ENCODE measurements around the gene NUMBL. TPM values are rescaled to one million over a fixed set of nuclear protein-coding genes. Genes with fewer than 3 reads are reported as not detected.

Gene NUMBL
- total and polyA plus RNA-seq, 2 of the 8 experiments (the other 6 are each of a cell fraction or from before 2014, with no cell fraction given) = 13.5 to 24.8 TPM

- no peak overlapping the region for H2AFZ ChIP-seq (ENCODE audit: low read length)
- H3K4ac ChIP-seq (replicated peaks; ENCODE audit: insufficient read length, low read depth, low read length) = no peak overlapping the region
- H3K79me2 ChIP-seq (ENCODE audit: control insufficient read depth in 1 of 2, insufficient read depth in 2 of 2, low read length in 2 of 2) = no peaks in the 10 kb centered on the region
- no peaks in the 10 kb centered on the region for H3K79me1 ChIP-seq (ENCODE audit: low read depth, low read length)
- H3K56ac ChIP-seq (replicated peaks; ENCODE audit: insufficient read length, low read depth, low read length) = no peak overlapping the region
- FAIRE-seq (no peak), DNase-seq (ENCODE audit: low read depth in 1 of 2, low spot score in 2 of 2) (no peak)
- H3K27ac ChIP-seq (ENCODE audit: low read depth, low read length) = no peak overlapping the region
- no peak overlapping the region; the same call in 1 of the 2 replicates for H4K8ac ChIP-seq (ENCODE audit: extremely low read depth, insufficient read depth, low read length)
- no peak overlapping the region for H3K4me2 ChIP-seq (ENCODE audit: insufficient read depth in 1 of 2, low read depth in 2 of 2, low read length in 2 of 2)
- no peak overlapping the region for H4K5ac ChIP-seq (ENCODE audit: insufficient read length, low read depth, low read length)
- no peak overlapping the region for H4K91ac ChIP-seq (replicated peaks; ENCODE audit: insufficient read length, low read length)
- H2BK5ac ChIP-seq (ENCODE audit: low read depth, low read length) = no peak overlapping the region
- 81% methylated on average over 7 of the region's 7 CpGs; no CpG with 5 or more reads in 1 of the 2 experiments for WGBS, 2 experiments (ENCODE audit: extremely low coverage in 1 of 2, insufficient coverage in 1 of 2, insufficient read length in 1 of 2, insufficient replicate concordance in 2 of 2, low coverage in 1 of 2, low lambda C conversion rate in 2 of 2, missing lambda C conversion rate in 1 of 2)
- no peak overlapping the region for H2BK120ac ChIP-seq (replicated peaks; ENCODE audit: low read depth, low read length)
- H3K23ac ChIP-seq (ENCODE audit: insufficient read length) = no peak overlapping the region
- H3K9me3 ChIP-seq (ENCODE audit: insufficient read depth in 2 of 2, low read depth in 1 of 2, low read length in 1 of 2) = no peaks in the 10 kb centered on the region
- H3K18ac ChIP-seq (ENCODE audit: extremely low read depth, low read length) = no peak overlapping the region
- no peak overlapping the region for H3K9ac ChIP-seq (replicated peaks in 1 of 4; ENCODE audit: extremely low read depth in 1 of 4, low read depth in 3 of 4, low read length in 3 of 4)
- H3K27me3 ChIP-seq (replicated peaks in 1 of 4; ENCODE audit: control insufficient read depth in 3 of 4, extremely low read depth in 1 of 4, insufficient read depth in 3 of 4, low read length in 3 of 4) = no peaks in the 10 kb centered on the region
- peaks cover 5 to 28% (median 14%) of the 10 kb centered on the region in 4 experiments; a peak in 7 of 8 replicates for H3K36me3 ChIP-seq (ENCODE audit: control insufficient read depth in 2 of 4, insufficient read depth in 4 of 4, low read length in 3 of 4)
- ChIA-PET POLR2A (ENCODE audit: partially characterized antibody) (interaction anchor here (1.1 to 2.3 kb wide), 2 partner anchors 8 to 10 kb away, joined by 3 to 8 read pairs; no protein-coding TSS in a partner anchor), CTCF (ENCODE audit: partially characterized antibody) (interaction anchor here (1.2 to 5.3 kb wide), 2 partner anchors 9 to 19 kb away, joined by 3 to 51 read pairs; no protein-coding TSS in a partner anchor)
- no peak overlapping the region for H3K4me3 ChIP-seq (ENCODE audit: extremely low read depth in 1 of 4, insufficient read depth in 2 of 4, low read depth in 3 of 4, low read length in 4 of 4)
- no peak overlapping the region for H2BK15ac ChIP-seq (ENCODE audit: low read length)
- H2BK12ac ChIP-seq (ENCODE audit: low read depth, low read length) = no peak overlapping the region
- H2AK5ac ChIP-seq (ENCODE audit: low read depth, low read length) = no peak overlapping the region
- peaks cover 2 to 5% of the 10 kb centered on the region in 2 experiments for H4K20me1 ChIP-seq (replicated peaks in 1 of 2; ENCODE audit: control insufficient read depth in 1 of 2, insufficient read depth in 2 of 2, low read length in 2 of 2)
- no peak overlapping the region for H3K14ac ChIP-seq (ENCODE audit: insufficient read length)
- H3K4me1 ChIP-seq (replicated peaks in 1 of 4; ENCODE audit: control insufficient read depth in 3 of 4, insufficient read depth in 4 of 4, low read length in 3 of 4) = peaks cover 0 to 18% (median 8%) of the 10 kb centered on the region in 4 experiments; a peak in 6 of 7 replicates
- H2BK20ac ChIP-seq (ENCODE audit: low read length) = no peak overlapping the region
- peaks cover 2% of the 10 kb centered on the region; the same call in 1 of the 2 replicates for H3K23me2 ChIP-seq (ENCODE audit: low read depth, low read length)
- TF ChIP-seq ATF3 (IDR thresholded peaks at IDR 0.05; ENCODE audit: insufficient read depth, low read depth, low read length) = no peak
- no peak for TF ChIP-seq KDM4A (IDR thresholded peaks at IDR 0.05; ENCODE audit: low read depth, low read length, severe bottlenecking)
- no peak for TF ChIP-seq FOSL1 (IDR thresholded peaks at IDR 0.05; ENCODE audit: insufficient read depth, low read depth, low read length)
- no peak for TF ChIP-seq SIN3A (conservative IDR thresholded peaks at IDR 0.05 in 1 of 2, IDR thresholded peaks at IDR 0.05 in 1 of 2; ENCODE audit: low read depth in 1 of 2, low read length in 2 of 2)
- TF ChIP-seq GTF2F1 (IDR thresholded peaks at IDR 0.05; ENCODE audit: borderline replicate concordance, low read depth, low read length) = no peak
- no peak for TF ChIP-seq NRF1 (IDR thresholded peaks at IDR 0.05; ENCODE audit: low read depth, low read length)
- no peak for TF ChIP-seq CHD2 (IDR thresholded peaks at IDR 0.05; ENCODE audit: low read length)
- TF ChIP-seq ASH2L (IDR thresholded peaks at IDR 0.05; ENCODE audit: low read length) = no peak
- no peak for TF ChIP-seq EGR1 (IDR thresholded peaks at IDR 0.05; ENCODE audit: borderline replicate concordance, low read depth, low read length)
- TF ChIP-seq SIRT6 (IDR thresholded peaks at IDR 0.05; ENCODE audit: low read length) = no peak
- TF ChIP-seq CBX8 (IDR thresholded peaks at IDR 0.05; ENCODE audit: borderline replicate concordance, low read depth, low read length) = no peak
- no peak for TF ChIP-seq TAF1 (IDR thresholded peaks at IDR 0.05; ENCODE audit: low read depth, low read length)
These were observed 64.9 kb downstream of the NUMBL start for GRCh38 chr19:40625406-40626120.
